ENCODE results near the gene TRABD2B. TPM values are rescaled to one million over a fixed set of nuclear protein-coding genes. Genes with fewer than 3 reads are reported as not detected.

TRABD2B gene
- total and polyA plus RNA-seq, 2 of the 13 experiments (the other 11 are each of a cell fraction or from before 2014, with no cell fraction given): 0.04 TPM; not detected in 1

DNA sequence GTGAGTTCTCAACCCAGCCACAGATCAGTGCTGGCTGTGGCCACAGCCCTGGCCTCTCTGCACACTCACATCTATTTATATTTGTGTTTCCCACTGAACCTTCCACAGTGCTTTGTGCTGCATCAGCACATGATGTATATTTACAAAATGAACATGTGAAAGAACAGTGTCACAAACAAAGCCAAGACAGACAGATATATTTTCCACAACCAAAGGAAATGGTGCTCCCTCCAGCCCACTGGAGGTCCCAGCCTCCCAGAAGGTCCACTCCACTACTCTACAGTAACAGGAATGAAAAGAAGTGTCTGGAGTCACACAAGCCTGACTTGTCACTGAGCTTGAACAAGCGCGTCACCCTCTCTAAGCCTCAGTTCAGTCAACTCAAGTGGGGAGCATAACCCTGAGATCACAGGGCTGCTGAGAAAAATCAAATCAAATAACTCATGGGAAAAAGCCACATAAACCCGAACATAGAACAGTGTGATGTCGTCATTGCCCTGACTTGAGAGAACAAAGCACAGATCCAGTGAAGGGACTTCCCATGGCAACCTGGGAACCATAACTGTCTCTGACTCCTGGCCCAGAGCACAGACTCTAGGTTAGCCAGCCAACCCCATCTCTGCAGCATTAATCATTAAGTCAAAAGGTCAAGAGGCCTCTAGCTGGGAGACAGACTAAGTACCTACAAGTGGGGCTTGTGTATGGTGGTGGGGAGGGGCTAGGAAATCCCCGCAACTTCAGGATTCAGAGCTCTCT is 121.2 kb downstream of the TRABD2B start (continued):
- TF ChIP-seq ZNF556 (CRISPR knock-in tag; IDR thresholded peaks at IDR 0.05; ENCODE audit: borderline replicate concordance) (no peak), ZMYM4 (CRISPR knock-in tag; IDR thresholded peaks at IDR 0.05) (peak; percentile 33; the same call in 1 of the 2 replicates), PLRG1 (conservative IDR thresholded peaks at IDR 0.05) (no peak), DZIP1 (CRISPR knock-in tag; IDR thresholded peaks at IDR 0.05) (no peak), ZXDC (CRISPR knock-in tag; IDR thresholded peaks at IDR 0.05) (no peak), SNAPC2 (CRISPR knock-in tag; IDR thresholded peaks at IDR 0.05) (no peak), PPARG (CRISPR knock-in tag; conservative IDR thresholded peaks at IDR 0.05) (no peak; the same call in 1 of the 2 replicates), ZFAT (CRISPR knock-in tag; conservative IDR thresholded peaks at IDR 0.05) (no peak), NFIB (CRISPR knock-in tag; IDR thresholded peaks at IDR 0.05; ENCODE audit: borderline replicate concordance) (no peak), RAD21 (CRISPR knock-in tag; IDR thresholded peaks at IDR 0.05) (no peak), YEATS4 (CRISPR knock-in tag; IDR thresholded peaks at IDR 0.05; ENCODE audit: borderline replicate concordance) (0 out of 2 replicates have a peak, but pooled peaks have one; percentile 53), ZNF839 (CRISPR knock-in tag; IDR thresholded peaks at IDR 0.05; ENCODE audit: borderline replicate concordance) (no peak), MAZ (IDR thresholded peaks at IDR 0.05; ENCODE audit: borderline replicate concordance, low read depth, low read length) (no peak), MAZ (CRISPR knock-in tag; IDR thresholded peaks at IDR 0.05; ENCODE audit: low read depth) (peak; percentile 12; the same call in 1 of the 2 replicates), ZNF740 (CRISPR knock-in tag; IDR thresholded peaks at IDR 0.05) (no peak), ELF1 (CRISPR knock-in tag; IDR thresholded peaks at IDR 0.05) (no peak), IRF2 (CRISPR knock-in tag; IDR thresholded peaks at IDR 0.05) (peak; percentile 58; the same call in 1 of the 2 replicates), ZNF24 (IDR thresholded peaks at IDR 0.05) (no peak), ZNF292 (CRISPR knock-in tag; IDR thresholded peaks at IDR 0.05; ENCODE audit: borderline replicate concordance, low read depth) (peak; percentile 35; the same call in 1 of the 2 replicates), NKX3-1 (CRISPR knock-in tag; IDR thresholded peaks at IDR 0.05) (no peak), ZGPAT (CRISPR knock-in tag; IDR thresholded peaks at IDR 0.05) (peak; percentile 50; the same call in 1 of the 2 replicates)
- TF ChIP-seq, protein P1, sequence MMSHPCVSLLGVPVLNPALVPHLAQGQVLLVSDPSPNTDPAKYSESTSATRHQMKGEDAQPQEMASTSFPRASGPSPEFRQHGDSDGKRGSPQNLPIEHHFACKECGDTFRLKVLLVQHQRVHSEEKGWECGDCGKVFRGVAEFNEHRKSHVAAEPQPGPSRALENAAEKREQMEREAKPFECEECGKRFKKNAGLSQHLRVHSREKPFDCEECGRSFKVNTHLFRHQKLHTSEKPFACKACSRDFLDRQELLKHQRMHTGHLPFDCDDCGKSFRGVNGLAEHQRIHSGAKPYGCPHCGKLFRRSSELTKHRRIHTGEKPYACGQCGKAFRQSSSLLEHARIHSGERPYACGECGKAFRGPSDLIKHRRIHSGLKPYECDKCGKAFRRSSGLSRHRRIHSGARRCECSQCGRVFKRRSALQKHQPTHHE (CRISPR knock-in tag; IDR thresholded peaks at IDR 0.05; ENCODE audit: borderline replicate concordance): no peak
